OCI-LY1 (cell line): Measurements from ENCODE around the gene PRKACB.

Source experiments
- H2AFZ ChIP-seq: fragments of 200-600 bp; sonication (generic), shearing (Covaris generic); 2 replicates; pipeline ENCODE4 v1.6.0; 2014; ENCODE audit warnings: antibody characterized with exemption, mild to moderate bottlenecking, low read length
- H3F3A ChIP-seq: fragments of 200-600 bp; sonication (generic), shearing (Covaris generic); 2 replicates; pipeline ENCODE4 v1.6.0; 2014; ENCODE audit warnings: mild to moderate bottlenecking, antibody characterized with exemption, low read length, moderate library complexity; ENCODE audit not compliant: insufficient read depth
- H3K27ac ChIP-seq: fragments of 200-600 bp; sonication (generic); 2 replicates; pipeline ENCODE4 v1.5.1; 2014; ENCODE audit warnings: low read length, mixed run types, mild to moderate bottlenecking, low read depth; ENCODE audit not compliant: poor library complexity, severe bottlenecking
- H3K27me3 ChIP-seq: fragments of 200-600 bp; sonication (generic); 2 replicates; pipeline ENCODE4 v1.6.0; 2014; ENCODE audit warnings: antibody characterized with exemption, mild to moderate bottlenecking, low read length, moderate library complexity; ENCODE audit not compliant: insufficient read depth
- H3K36me3 ChIP-seq: fragments of 200-600 bp; sonication (generic); 2 replicates; pipeline ENCODE4 v1.6.1; 2014; ENCODE audit warnings: mild to moderate bottlenecking, antibody characterized with exemption, low read length, moderate library complexity, mixed read lengths; ENCODE audit not compliant: insufficient read depth
- H3K4me1 ChIP-seq: fragments of 200-600 bp; sonication (generic); 2 replicates; pipeline ENCODE4 v1.5.1; 2014; ENCODE audit warnings: mild to moderate bottlenecking, low read length, moderate library complexity; ENCODE audit not compliant: insufficient read depth, severe bottlenecking
- H3K4me2 ChIP-seq: fragments of 200-600 bp; sonication (generic), shearing (Covaris generic); 2 replicates; pipeline ENCODE4 v1.6.1; 2014; ENCODE audit warnings: low read length
- H3K4me3 ChIP-seq: fragments of 200-600 bp; sonication (generic); 2 replicates; pipeline ENCODE4 v1.5.1; 2014; ENCODE audit warnings: low read length, low read depth, mild to moderate bottlenecking, mixed read lengths; ENCODE audit not compliant: poor library complexity, severe bottlenecking
- H3K79me2 ChIP-seq: fragments of 200-600 bp; shearing (Covaris generic); 2 replicates; pipeline ENCODE4 v1.6.1; 2016; ENCODE audit warnings: mixed run types, low read length, mixed read lengths; ENCODE audit not compliant: insufficient read depth
- H3K9ac ChIP-seq: fragments of 200-600 bp; sonication (generic), shearing (Covaris generic); 2 replicates; pipeline ENCODE4 v1.6.1; 2014; ENCODE audit warnings: mild to moderate bottlenecking, low read length, mixed read lengths
- H3K9me2 ChIP-seq: fragments of 200-600 bp; sonication (generic), shearing (Covaris generic); 2 replicates; pipeline ENCODE4 v1.6.1; 2014; ENCODE audit warnings: low read depth, mild to moderate bottlenecking, low read length, mixed read lengths
- H3K9me3 ChIP-seq: fragments of 200-600 bp; shearing (Covaris generic); 2 replicates; pipeline ENCODE4 v1.6.1; 2014; ENCODE audit warnings: low read length, mixed read lengths
- H4K20me1 ChIP-seq: fragments of 200-600 bp; sonication (generic), shearing (Covaris generic); 2 replicates; pipeline ENCODE4 v1.6.0; 2016; ENCODE audit warnings: mild to moderate bottlenecking, low read length; ENCODE audit not compliant: insufficient read depth
- EZH2 ChIP-seq: fragments of 200-600 bp; sonication (generic), shearing (Covaris generic); IDR thresholded peaks from 2 replicates; pipeline ENCODE4 v1.8.0; 2017; ENCODE audit warnings: borderline replicate concordance, mixed run types, mild to moderate bottlenecking, antibody characterized with exemption, low read length, moderate library complexity, mixed read lengths
- TF ChIP-seq, protein P1 (sequence below): fragments of 200-600 bp; sonication (generic), shearing (Covaris generic); IDR thresholded peaks from 2 replicates; pipeline ENCODE4 v1.5.1; 2017; ENCODE audit warnings: mild to moderate bottlenecking, antibody characterized with exemption, low read length, moderate library complexity, mixed read lengths

PRKACB gene

GRCh38 chr1:84202126-84202525 lies 58.1 kb downstream of the PRKACB start:
- Histone ChIP-seq H3K79me2 (no peaks in the 10 kb centered on the region), H3K9me3 (no peaks in the 10 kb centered on the region), H3K4me3 (no peak overlapping the region), H2AFZ (no peak overlapping the region), H3K9ac (no peak overlapping the region), H3K4me1 (no peaks in the 10 kb centered on the region), H3K4me2 (no peak overlapping the region), H3K9me2 (no peaks in the 10 kb centered on the region), H4K20me1 (no peaks in the 10 kb centered on the region), H3F3A (no peaks in the 10 kb centered on the region), H3K27me3 (no peaks in the 10 kb centered on the region), H3K36me3 (peaks cover 92% of the 10 kb centered on the region), H3K27ac (no peak overlapping the region)
- TF ChIP-seq, protein P1, sequence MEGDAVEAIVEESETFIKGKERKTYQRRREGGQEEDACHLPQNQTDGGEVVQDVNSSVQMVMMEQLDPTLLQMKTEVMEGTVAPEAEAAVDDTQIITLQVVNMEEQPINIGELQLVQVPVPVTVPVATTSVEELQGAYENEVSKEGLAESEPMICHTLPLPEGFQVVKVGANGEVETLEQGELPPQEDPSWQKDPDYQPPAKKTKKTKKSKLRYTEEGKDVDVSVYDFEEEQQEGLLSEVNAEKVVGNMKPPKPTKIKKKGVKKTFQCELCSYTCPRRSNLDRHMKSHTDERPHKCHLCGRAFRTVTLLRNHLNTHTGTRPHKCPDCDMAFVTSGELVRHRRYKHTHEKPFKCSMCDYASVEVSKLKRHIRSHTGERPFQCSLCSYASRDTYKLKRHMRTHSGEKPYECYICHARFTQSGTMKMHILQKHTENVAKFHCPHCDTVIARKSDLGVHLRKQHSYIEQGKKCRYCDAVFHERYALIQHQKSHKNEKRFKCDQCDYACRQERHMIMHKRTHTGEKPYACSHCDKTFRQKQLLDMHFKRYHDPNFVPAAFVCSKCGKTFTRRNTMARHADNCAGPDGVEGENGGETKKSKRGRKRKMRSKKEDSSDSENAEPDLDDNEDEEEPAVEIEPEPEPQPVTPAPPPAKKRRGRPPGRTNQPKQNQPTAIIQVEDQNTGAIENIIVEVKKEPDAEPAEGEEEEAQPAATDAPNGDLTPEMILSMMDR, result no peak
- no peak for TF ChIP-seq EZH2

DNA sequence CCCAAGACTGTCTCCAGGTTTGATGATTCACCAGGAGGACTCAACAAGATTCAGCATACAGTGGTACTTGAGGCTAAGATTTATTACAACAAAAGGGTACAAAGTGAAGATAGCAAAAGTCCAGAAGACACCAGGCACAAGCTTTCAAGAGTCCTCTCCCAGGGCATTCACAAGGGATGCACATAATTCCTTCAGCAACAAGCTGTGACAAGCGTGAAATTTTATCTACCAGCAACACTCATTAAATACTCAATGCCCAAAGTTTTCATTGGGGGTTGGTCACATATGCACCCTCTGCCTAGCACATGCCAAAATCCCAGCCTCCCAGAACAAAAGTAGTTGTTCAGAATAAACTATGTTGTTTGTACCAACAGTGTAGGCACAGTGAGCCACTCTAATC lies 62.3 kb downstream of the PRKACB start:
- no peaks in the 10 kb centered on the region for H4K20me1 ChIP-seq
- no peaks in the 10 kb centered on the region for H3K27me3 ChIP-seq
- H2AFZ ChIP-seq, result no peak overlapping the region
- TF ChIP-seq, protein P1, result no peak
- no peak for TF ChIP-seq EZH2
- H3K4me1 ChIP-seq, result no peaks in the 10 kb centered on the region
- no peaks in the 10 kb centered on the region for H3F3A ChIP-seq
- no peak overlapping the region for H3K4me2 ChIP-seq
- no peak overlapping the region for H3K4me3 ChIP-seq
- peaks cover 84% of the 10 kb centered on the region for H3K36me3 ChIP-seq
- no peaks in the 10 kb centered on the region for H3K79me2 ChIP-seq
- H3K9me3 ChIP-seq, result no peaks in the 10 kb centered on the region
- H3K27ac ChIP-seq, result no peak overlapping the region
- no peak overlapping the region for H3K9ac ChIP-seq
- no peaks in the 10 kb centered on the region for H3K9me2 ChIP-seq

GRCh38 chr1:84208935-84209334 lies 64.9 kb downstream of the PRKACB start:
- Histone ChIP-seq H3K4me3 (no peak overlapping the region), H3K4me2 (no peak overlapping the region)

More at GRCh38 chr1:84208935-84209334, 64.9 kb downstream of the PRKACB start:
- no peak overlapping the region for H3K27ac ChIP-seq
- H3K36me3 ChIP-seq, result peaks cover 68% of the 10 kb centered on the region
- no peak for TF ChIP-seq EZH2
- TF ChIP-seq, protein P1, result no peak
- no peak overlapping the region for H2AFZ ChIP-seq
- no peaks in the 10 kb centered on the region for H3K79me2 ChIP-seq
- no peaks in the 10 kb centered on the region for H4K20me1 ChIP-seq
- no peaks in the 10 kb centered on the region for H3F3A ChIP-seq
- H3K9ac ChIP-seq, result no peak overlapping the region
- no peaks in the 10 kb centered on the region for H3K4me1 ChIP-seq
- no peaks in the 10 kb centered on the region for H3K27me3 ChIP-seq
- no peaks in the 10 kb centered on the region for H3K9me3 ChIP-seq
- H3K9me2 ChIP-seq, result no peaks in the 10 kb centered on the region
